NCI-H1694 treated with DMSO at 0.1 percent for 48 hours (cell line): ENCODE data around the gene TTC6.

ENCODE experiments used
- DNase-seq: peaks from one replicate; lab custom pipeline; 2025; lab: John Stamatoyannopoulos, UW

TTC6 gene

GRCh38 chr14:37585101-37585511 lies 10.3 kb upstream of the TTC6 start:
- no peak for DNase-seq

GRCh38 chr14:37585971-37586796 lies 9.2 kb upstream of the TTC6 start:
- DNase-seq: no peak

GRCh38 chr14:37586797-37587130 lies 8.7 kb upstream of the TTC6 start:
- no peak for DNase-seq

GRCh38 chr14:37587131-37587803 lies 8.2 kb upstream of the TTC6 start:
- no peak for DNase-seq

- no peak for DNase-seq
Measured at GRCh38 chr14:37587881-37588666, 7.4 kb upstream of the TTC6 start.

- no peak for DNase-seq
Measured at GRCh38 chr14:37588667-37588955, 6.8 kb upstream of the TTC6 start.

- DNase-seq: no peak
Measured at GRCh38 chr14:37588956-37589714, 6.3 kb upstream of the TTC6 start.

GRCh38 chr14:37589715-37590427 lies 5.6 kb upstream of the TTC6 start:
- no peak for DNase-seq

- no peak for DNase-seq
Measured at GRCh38 chr14:37590428-37591139, 4.8 kb upstream of the TTC6 start.

GRCh38 chr14:37591311-37591940 lies 4.0 kb upstream of the TTC6 start:
- no peak for DNase-seq

GRCh38 chr14:37591941-37592481 lies 3.4 kb upstream of the TTC6 start:
- DNase-seq: no peak

GRCh38 chr14:37592482-37593408 lies 2.7 kb upstream of the TTC6 start:
- DNase-seq: no peak

GRCh38 chr14:37593511-37594237 lies 1.8 kb upstream of the TTC6 start:
- DNase-seq: no peak

GRCh38 chr14:37594238-37594970 lies 1.0 kb upstream of the TTC6 start:
- peak; percentile 93 for DNase-seq

- peak; percentile 88 for DNase-seq
Measured at GRCh38 chr14:37595809-37596621, 586 bp downstream of the TTC6 start.

- DNase-seq: no peak
Measured at GRCh38 chr14:37596790-37597472, 1.5 kb downstream of the TTC6 start.
